HG02759 (cell line): ENCODE results near the gene PSMB10.
A peak's percentile ranks its signal among the peaks of the same experiment; 100 is the strongest.

Experiments
- ATAC-seq: cut with Tn5 transposase; IDR thresholded peaks from one replicate; pipeline ENCODE4 v1.9.1; 2021; ENCODE audit warnings: mild to moderate bottlenecking, moderate library complexity; ENCODE audit not compliant: unreplicated experiment

Gene PSMB10

DNA sequence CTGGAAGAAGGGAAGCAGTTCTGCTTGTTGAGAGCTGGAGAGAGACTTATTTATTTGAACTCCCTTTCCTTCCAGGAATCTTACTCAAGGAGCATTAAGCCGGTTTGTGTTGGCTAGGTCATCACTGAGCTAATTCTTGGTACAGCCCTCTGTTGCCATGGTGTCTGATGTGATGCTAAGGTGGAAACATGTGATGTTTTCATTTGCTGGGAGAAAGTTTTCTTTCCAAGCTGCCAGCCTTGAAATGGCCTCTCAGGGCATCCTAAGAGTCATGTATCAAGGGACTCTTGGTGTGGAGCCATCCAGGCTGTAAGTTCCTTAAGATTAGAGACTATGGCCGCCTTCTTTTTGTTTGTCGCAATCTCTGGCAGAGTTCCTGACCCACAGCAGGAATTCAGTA is 39.4 kb downstream of the PSMB10 start:
- ATAC-seq, result no peak

DNA sequence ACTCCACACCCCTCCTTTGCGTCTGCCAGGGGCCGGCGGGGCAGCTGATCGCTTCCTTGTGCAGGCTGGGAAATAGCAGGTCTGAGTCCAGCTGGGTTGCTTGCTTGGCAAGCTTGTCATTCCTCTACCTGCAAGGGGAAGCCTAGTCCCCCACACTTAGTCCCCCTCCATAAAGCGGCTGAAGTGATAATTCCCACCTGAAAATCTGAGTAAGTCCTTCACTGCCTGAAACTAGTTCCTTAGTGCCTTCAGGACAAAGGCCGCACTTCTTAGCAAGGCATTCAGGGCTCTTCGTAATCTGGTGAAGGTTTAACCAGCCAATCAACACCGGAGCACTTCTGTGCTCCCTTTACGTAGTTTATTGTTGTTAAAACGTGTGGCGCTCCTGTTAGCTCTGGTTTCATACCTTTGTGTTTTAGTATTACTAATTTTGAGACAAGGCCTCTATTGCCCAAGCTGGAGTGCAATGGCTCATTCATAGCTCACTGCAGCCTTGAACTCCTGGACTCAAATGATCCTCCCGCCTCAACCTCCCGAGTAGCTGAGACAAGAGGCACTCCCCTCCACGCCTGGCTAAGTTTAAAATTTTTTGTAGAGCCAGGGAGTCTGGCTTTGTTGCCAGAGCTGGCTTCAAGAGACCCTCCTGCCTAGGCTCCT is 42.8 kb downstream of the PSMB10 start:
- ATAC-seq, result no peak

DNA sequence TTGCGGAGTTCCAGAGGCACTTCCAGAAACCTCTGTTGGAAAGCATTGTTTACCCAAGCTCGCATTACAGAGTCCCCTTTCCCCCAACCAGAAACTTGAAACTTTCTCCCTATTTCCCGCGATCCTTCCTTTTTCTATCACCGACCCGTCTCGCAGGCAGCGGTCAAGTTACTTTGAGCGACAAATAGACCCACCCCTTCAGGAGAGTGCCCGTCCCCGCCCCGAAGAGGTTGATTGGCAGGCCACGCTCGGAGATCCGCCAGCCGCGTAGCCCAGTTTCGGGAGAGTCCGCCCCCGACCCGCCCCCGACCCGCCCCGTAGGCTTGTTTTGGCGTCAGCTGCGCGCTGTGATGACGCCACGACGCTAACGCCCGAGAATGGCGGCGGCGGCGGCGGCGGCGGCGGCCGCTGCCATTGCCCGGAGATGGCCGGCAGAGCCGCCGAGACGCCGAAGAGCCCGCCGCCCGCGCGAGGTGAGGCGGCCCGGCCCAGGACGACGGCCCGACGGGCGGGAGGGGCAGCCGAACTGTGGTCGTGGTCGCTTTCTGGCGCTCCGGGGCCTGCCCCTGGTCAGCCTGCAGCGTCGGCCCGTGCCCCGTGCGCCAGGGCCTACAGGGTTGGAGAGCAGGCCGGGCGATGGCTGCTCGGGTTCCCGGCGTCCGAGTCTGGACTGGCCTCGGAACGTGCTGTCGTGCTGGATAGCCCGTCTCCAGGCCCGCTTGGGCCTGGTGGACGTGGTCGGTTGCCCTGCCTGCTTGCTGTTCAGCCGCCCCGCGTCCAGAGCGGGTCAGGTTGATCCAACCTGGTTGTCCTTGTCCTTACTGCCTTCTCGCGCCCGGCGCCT is 43.5 kb downstream of the PSMB10 start, which contains the start of gene PSKH1:
Gene PSKH1, plus strand, starts transcription at position 356 of the 844 bp plus-strand sequence. CDS start 15,496 bp downstream, outside the sequence.
- ATAC-seq, result peak; percentile 90

DNA sequence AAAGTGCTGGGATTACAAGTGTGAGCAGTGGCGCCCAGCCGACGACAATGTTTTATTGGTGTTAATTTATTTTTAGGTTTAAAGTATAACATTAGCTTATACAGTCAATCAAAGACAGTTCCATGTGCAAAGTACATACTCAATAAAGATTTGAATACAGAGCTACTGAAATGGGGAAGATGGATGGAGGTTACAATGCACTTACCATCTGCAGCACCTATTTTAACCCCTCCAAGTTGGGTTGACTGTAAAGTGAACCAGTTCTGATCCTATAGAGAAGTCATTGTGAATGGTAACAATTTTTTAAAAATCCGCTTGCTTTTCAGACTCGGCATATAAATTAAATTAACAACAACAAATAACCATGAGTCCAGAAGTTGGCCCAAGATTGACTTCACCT is 44.3 kb downstream of the PSMB10 start:
- ATAC-seq, result no peak

DNA sequence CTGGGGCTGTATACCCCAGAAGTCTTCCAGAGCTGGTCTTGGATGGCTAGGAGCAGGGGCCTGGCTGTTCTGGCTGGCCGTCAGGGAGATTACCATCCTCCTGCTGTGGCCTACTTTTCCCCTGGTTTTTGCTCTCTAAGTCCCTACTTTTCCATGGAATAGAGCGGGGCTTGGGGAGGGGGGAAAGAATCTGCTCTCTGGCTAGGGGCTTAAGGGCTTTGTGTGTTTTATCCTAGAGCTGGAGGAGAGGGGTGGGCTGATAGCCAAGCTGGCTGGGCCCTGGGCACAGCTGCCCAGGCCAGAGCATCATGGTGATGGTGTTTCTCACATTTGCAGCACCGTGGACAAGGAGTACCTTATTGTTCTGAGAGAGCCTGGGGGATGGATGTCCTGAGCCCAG is 48.3 kb downstream of the PSMB10 start:
- no peak for ATAC-seq

DNA sequence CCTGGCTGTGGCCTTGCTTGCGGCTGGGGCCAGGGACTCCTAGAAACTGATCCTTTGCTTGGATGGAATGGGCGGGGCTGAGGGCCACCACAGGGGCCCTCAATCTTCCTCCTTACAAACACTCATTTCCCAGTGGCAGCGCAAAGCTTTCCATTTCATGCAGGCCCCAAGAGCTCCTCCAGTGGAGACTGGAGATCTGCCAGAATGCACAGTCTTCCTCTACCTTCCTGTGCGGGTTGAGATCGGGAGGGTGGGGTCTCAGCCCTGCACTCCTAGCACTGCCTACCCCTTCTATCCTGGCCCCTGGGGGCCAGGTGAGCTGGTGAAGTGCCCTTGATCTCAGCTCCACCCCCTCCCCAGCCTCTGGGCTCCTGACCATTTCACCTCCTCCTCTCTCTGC is 50.3 kb downstream of the PSMB10 start:
- no peak for ATAC-seq

DNA sequence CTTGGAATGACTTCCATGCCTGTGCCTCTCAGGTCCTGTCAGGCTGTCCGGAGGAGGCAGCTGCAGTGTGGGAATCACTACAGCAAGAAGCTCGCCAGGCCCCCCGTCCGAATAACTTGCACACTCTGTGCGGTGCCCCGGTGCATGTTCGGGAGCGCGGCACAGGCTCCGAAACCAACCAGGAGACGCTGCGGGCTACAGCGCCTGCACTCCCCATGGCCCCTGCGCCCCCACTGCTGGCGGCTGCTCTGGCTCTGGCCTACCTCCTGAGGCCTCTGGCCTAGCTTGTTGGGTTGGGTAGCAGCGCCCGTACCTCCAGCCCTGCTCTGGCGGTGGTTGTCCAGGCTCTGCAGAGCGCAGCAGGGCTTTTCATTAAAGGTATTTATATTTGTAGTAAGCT is 50.7 kb downstream of the PSMB10 start:
- no peak for ATAC-seq

DNA sequence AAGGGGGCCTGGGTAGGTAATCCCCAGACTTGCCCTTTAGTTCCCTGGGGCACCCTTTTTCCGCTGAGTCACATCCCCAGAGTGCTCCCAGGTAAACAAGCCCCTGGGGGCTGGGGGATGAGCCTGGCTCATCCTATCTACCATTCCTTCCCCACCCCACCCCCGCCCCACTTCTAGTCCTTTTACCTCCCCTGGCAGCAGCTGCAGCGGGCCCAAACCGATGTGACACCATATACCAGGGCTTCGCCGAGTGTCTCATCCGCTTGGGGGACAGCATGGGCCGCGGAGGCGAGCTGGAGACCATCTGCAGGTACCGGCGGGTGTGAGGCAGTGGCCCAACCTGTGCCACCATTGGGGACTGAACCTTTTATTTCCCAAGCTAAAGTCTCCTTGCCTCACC is 51.1 kb downstream of the PSMB10 start:
- no peak for ATAC-seq

DNA sequence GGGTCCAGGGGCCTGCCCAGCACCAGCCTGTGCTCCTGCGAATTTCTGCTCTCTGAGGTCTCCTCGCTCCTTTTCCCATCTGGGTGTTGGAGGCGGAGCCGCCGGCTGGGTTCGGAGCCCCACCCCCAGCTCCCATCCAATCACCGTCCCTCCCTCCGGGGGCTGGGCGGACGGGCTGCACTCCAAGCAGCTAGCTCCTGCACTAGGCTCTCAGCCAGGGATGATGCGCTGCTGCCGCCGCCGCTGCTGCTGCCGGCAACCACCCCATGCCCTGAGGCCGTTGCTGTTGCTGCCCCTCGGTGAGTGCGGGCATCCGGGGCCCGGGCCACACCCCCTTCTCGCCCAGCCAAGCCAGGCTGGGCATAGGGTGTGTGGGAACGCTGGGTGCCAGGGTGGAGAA is 52.0 kb downstream of the PSMB10 start, which contains the start of gene NRN1L:
Gene NRN1L, plus strand, starts transcription at position 202 of the 400 bp plus-strand sequence. Its CDS starts 19 bp downstream, at position 221.
- ATAC-seq, result no peak
